ENCODE data around the gene GP1BA.

- TF ChIP-seq, protein P1, sequence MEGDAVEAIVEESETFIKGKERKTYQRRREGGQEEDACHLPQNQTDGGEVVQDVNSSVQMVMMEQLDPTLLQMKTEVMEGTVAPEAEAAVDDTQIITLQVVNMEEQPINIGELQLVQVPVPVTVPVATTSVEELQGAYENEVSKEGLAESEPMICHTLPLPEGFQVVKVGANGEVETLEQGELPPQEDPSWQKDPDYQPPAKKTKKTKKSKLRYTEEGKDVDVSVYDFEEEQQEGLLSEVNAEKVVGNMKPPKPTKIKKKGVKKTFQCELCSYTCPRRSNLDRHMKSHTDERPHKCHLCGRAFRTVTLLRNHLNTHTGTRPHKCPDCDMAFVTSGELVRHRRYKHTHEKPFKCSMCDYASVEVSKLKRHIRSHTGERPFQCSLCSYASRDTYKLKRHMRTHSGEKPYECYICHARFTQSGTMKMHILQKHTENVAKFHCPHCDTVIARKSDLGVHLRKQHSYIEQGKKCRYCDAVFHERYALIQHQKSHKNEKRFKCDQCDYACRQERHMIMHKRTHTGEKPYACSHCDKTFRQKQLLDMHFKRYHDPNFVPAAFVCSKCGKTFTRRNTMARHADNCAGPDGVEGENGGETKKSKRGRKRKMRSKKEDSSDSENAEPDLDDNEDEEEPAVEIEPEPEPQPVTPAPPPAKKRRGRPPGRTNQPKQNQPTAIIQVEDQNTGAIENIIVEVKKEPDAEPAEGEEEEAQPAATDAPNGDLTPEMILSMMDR (conservative IDR thresholded peaks at IDR 0.05; ENCODE audit: low read depth, low read length) = no peak
- no peak for TF ChIP-seq EZH2 (IDR thresholded peaks at IDR 0.05; ENCODE audit: borderline replicate concordance, low read depth, low read length, poor library complexity, severe bottlenecking)
Measured at GRCh38 chr17:4884489-4884888, 47.6 kb upstream of the GP1BA start.
